Mesenchymal stem cell (in vitro differentiated cells and primary cell): ENCODE data around the gene SRPRB.

Experiments used
- DNase-seq: peaks from one replicate; pipeline ENCODE4 v3.0.0-alpha.2; 2013
- H2AFZ ChIP-seq: one replicate; pipeline ENCODE4 v1.6.1; 2013; ENCODE audit warnings: low read depth, mild to moderate bottlenecking, control low read depth, inconsistent platforms, low read length, moderate library complexity
- H2AK5ac ChIP-seq: 2 replicates; pipeline ENCODE4 v1.6.1; 2013; ENCODE audit warnings: low read length, moderate library complexity, mild to moderate bottlenecking, inconsistent platforms; ENCODE audit not compliant: severe bottlenecking
- H2BK120ac ChIP-seq: one replicate; pipeline ENCODE4 v1.6.1; 2013; ENCODE audit warnings: low read depth, mild to moderate bottlenecking, inconsistent platforms, low read length, moderate library complexity
- H2BK12ac ChIP-seq, 2 experiments: one replicate each; pipeline ENCODE4 v1.6.1; 2013; ENCODE audit warnings: inconsistent platforms in 2 of 2, low read length in 2 of 2, mild to moderate bottlenecking in 2 of 2, moderate library complexity in 2 of 2, control low read depth in 1 of 2
- H2BK15ac ChIP-seq: one replicate; pipeline ENCODE4 v1.6.1; 2013; ENCODE audit warnings: mild to moderate bottlenecking, low read depth, inconsistent platforms; ENCODE audit not compliant: poor library complexity, severe bottlenecking
- H2BK5ac ChIP-seq: 2 replicates; pipeline ENCODE4 v1.6.1; 2013; ENCODE audit warnings: low read depth, mild to moderate bottlenecking, low read length, control low read depth, inconsistent platforms; ENCODE audit not compliant: poor library complexity, severe bottlenecking
- H3K14ac ChIP-seq, 2 experiments: one replicate each; pipeline ENCODE4 v1.6.1; 2013; ENCODE audit warnings: inconsistent platforms in 2 of 2, low read length in 2 of 2, control low read depth in 1 of 2, mild to moderate bottlenecking in 1 of 2, moderate library complexity in 1 of 2
- H3K18ac ChIP-seq, 2 experiments: one replicate each; pipeline ENCODE4 v1.6.1; 2013; ENCODE audit warnings: inconsistent platforms in 2 of 2, low read length in 2 of 2, control low read depth in 1 of 2, low read depth in 1 of 2, mild to moderate bottlenecking in 1 of 2
- H3K23ac ChIP-seq, 2 experiments: one replicate each; pipeline ENCODE4 v1.6.1; 2013; ENCODE audit warnings: inconsistent platforms in 2 of 2, low read length in 2 of 2, mild to moderate bottlenecking in 2 of 2, moderate library complexity in 2 of 2, control low read depth in 1 of 2
- H3K27ac ChIP-seq: 2 replicates; pipeline ENCODE4 v1.5.1; 2013; ENCODE audit warnings: mild to moderate bottlenecking, moderate library complexity, low read length, control low read depth, inconsistent platforms; ENCODE audit not compliant: poor library complexity, severe bottlenecking
- H3K27me3 ChIP-seq, 2 experiments: 2 replicates each; pipeline versions ENCODE4 v1.6.1 to v1.7.0; 2013; ENCODE audit warnings: low read length in 2 of 2, mild to moderate bottlenecking in 2 of 2, moderate library complexity in 2 of 2, control low read depth in 1 of 2, inconsistent platforms in 1 of 2; ENCODE audit not compliant: control insufficient read depth in 1 of 2, insufficient read depth in 1 of 2
- H3K36me3 ChIP-seq, 2 experiments: 2 replicates each; pipeline versions ENCODE4 v1.6.1 to v1.7.0; 2013; ENCODE audit warnings: low read length in 2 of 2, control low read depth in 1 of 2, inconsistent platforms in 1 of 2, low read depth in 1 of 2, mild to moderate bottlenecking in 1 of 2; ENCODE audit not compliant: insufficient read depth in 2 of 2, control insufficient read depth in 1 of 2
- H3K4ac ChIP-seq, 2 experiments: one replicate each; pipeline ENCODE4 v1.6.1; 2013; ENCODE audit warnings: inconsistent platforms in 2 of 2, low read length in 2 of 2, mild to moderate bottlenecking in 2 of 2, moderate library complexity in 2 of 2, control low read depth in 1 of 2, low read depth in 1 of 2
- H3K4me1 ChIP-seq: 2 replicates; pipeline ENCODE4 v1.6.1; 2013; ENCODE audit warnings: low read depth, low read length, control low read depth; ENCODE audit not compliant: control insufficient read depth, insufficient read depth
- H3K4me2 ChIP-seq: 2 replicates; pipeline ENCODE4 v1.6.1; 2013; ENCODE audit warnings: low read length, mild to moderate bottlenecking, inconsistent platforms; ENCODE audit not compliant: poor library complexity, severe bottlenecking
- H3K4me3 ChIP-seq, 2 experiments: 2 replicates each; pipeline versions ENCODE4 v1.5.1 to v1.7.0; 2013; ENCODE audit warnings: low read length in 2 of 2, mild to moderate bottlenecking in 2 of 2, control low read depth in 1 of 2, low read depth in 1 of 2; ENCODE audit not compliant: insufficient read depth in 1 of 2
- H3K79me1 ChIP-seq: replicated peaks from 2 replicates; pipeline ENCODE4 v1.6.1; 2013; ENCODE audit warnings: mild to moderate bottlenecking, control low read depth, low read length, inconsistent platforms; ENCODE audit not compliant: poor library complexity, severe bottlenecking
- H3K9ac ChIP-seq: 2 replicates; pipeline ENCODE4 v1.7.0; 2013; ENCODE audit warnings: mild to moderate bottlenecking, low read length, moderate library complexity
- H3K9me3 ChIP-seq: 2 replicates; pipeline ENCODE4 v1.7.0; 2013; ENCODE audit warnings: mild to moderate bottlenecking, low read length; ENCODE audit not compliant: control insufficient read depth
- H4K8ac ChIP-seq: one replicate; pipeline ENCODE4 v1.6.1; 2013; ENCODE audit warnings: inconsistent platforms, mild to moderate bottlenecking, low read length, moderate library complexity
- H4K91ac ChIP-seq: one replicate; pipeline ENCODE4 v1.6.1; 2013; ENCODE audit warnings: mild to moderate bottlenecking, low read length, inconsistent platforms
- WGBS: methylation state at CpG from one replicate; pipeline ENCODE4 v1.1.7; 2013; ENCODE audit warnings: mixed read lengths; 5-methylcytosine and 5-hydroxymethylcytosine counted together

The SRPRB gene

DNA sequence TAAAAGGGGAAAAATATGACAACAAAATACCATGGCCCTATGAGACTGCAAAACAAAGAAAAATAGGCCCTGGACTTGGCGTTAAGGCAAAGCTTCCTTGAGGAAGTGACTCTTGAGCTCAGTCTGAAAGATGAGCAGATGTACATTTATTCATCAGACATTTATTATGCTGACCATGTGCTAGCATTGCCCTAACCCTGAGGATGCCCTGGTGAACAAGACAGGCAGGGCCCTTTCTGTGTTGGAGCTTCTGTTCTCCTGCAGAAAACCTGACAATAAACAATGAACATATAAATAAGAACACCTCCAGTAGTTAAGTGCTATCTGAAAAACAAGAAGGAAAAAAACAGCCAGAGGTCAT is 47.1 kb upstream of the SRPRB start:
- H2BK12ac ChIP-seq, result no peak overlapping the region
- no peak for DNase-seq
- H3K14ac ChIP-seq, result no peak overlapping the region
- H3K4me1 ChIP-seq, result no peaks in the 10 kb centered on the region
- no peak overlapping the region for H3K9ac ChIP-seq
- H3K4me2 ChIP-seq, result no peak overlapping the region
- H3K23ac ChIP-seq, result no peak overlapping the region
- 79% methylated on average over 1 of the region's 1 CpG for WGBS
- no peak overlapping the region for H2BK5ac ChIP-seq
- no peak overlapping the region for H2BK15ac ChIP-seq
- no peak overlapping the region for H4K8ac ChIP-seq
- H3K4ac ChIP-seq, result no peak overlapping the region
- no peak overlapping the region for H4K91ac ChIP-seq
- H2BK120ac ChIP-seq, result no peak overlapping the region
- H3K79me1 ChIP-seq, result no peaks in the 10 kb centered on the region
- H3K9me3 ChIP-seq, result no peaks in the 10 kb centered on the region
- H3K36me3 ChIP-seq, result no peaks in the 10 kb centered on the region
- no peak overlapping the region for H3K4me3 ChIP-seq
- H2AK5ac ChIP-seq, result no peak overlapping the region
- H3K18ac ChIP-seq, result no peak overlapping the region
- no peak overlapping the region for H3K27ac ChIP-seq
- no peak overlapping the region for H2AFZ ChIP-seq
- peaks cover 8 to 9% of the 10 kb centered on the region in 2 experiments for H3K27me3 ChIP-seq

DNA sequence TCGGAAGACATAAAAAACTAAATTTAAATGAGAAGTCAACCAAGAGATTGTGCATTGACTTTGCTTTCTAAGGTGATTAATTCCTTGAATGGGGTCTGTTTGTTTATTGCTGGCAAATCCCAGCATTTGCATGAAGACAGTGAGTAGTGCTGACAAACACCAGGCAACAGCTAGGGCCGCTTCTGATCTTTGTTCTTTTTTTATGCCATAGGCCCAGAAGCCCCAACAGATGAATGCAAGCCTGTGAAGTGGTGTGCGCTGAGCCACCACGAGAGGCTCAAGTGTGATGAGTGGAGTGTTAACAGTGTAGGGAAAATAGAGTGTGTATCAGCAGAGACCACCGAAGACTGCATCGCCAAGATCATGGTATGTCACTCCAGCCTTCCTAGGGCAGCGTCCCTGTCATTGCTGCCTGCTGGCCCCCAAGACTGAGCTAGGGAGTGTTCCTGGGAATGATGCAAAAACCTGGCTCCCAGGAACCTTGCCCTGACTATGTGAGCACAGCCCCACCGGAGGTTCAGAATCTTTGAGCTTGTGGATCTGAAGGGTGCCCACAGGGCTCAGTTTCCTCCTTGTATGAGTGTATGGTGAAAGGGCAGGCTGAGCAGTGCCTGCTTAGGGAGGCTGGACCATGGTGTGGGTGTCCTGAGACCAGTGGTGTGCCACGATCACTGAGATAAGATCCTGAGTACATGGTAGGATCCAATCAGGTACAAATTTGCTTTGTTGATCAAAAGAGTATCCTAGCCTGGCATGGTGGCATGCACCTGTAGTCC is 46.5 kb upstream of the SRPRB start:
- no peak overlapping the region for H4K8ac ChIP-seq
- H3K4ac ChIP-seq, result no peak overlapping the region
- no peak overlapping the region for H2BK120ac ChIP-seq
- H2AK5ac ChIP-seq, result no peak overlapping the region
- no peak overlapping the region for H3K4me2 ChIP-seq
- H3K23ac ChIP-seq, result no peak overlapping the region
- H2BK5ac ChIP-seq, result no peak overlapping the region
- H3K27me3 ChIP-seq, result peaks cover 8 to 14% of the 10 kb centered on the region in 2 experiments
- no peak overlapping the region for H2BK12ac ChIP-seq
- WGBS, result 74% methylated on average over 9 of the region's 9 CpGs
- no peak overlapping the region for H3K18ac ChIP-seq
- no peak overlapping the region for H3K27ac ChIP-seq
- no peak overlapping the region for H3K14ac ChIP-seq
- H3K4me1 ChIP-seq, result no peaks in the 10 kb centered on the region
- no peak for DNase-seq
- H2BK15ac ChIP-seq, result no peak overlapping the region
- no peaks in the 10 kb centered on the region for H3K36me3 ChIP-seq
- no peaks in the 10 kb centered on the region for H3K9me3 ChIP-seq
- H3K4me3 ChIP-seq, result no peak overlapping the region
- H4K91ac ChIP-seq, result no peak overlapping the region
- no peaks in the 10 kb centered on the region for H3K79me1 ChIP-seq
- H3K9ac ChIP-seq, result no peak overlapping the region
- no peak overlapping the region for H2AFZ ChIP-seq

DNA sequence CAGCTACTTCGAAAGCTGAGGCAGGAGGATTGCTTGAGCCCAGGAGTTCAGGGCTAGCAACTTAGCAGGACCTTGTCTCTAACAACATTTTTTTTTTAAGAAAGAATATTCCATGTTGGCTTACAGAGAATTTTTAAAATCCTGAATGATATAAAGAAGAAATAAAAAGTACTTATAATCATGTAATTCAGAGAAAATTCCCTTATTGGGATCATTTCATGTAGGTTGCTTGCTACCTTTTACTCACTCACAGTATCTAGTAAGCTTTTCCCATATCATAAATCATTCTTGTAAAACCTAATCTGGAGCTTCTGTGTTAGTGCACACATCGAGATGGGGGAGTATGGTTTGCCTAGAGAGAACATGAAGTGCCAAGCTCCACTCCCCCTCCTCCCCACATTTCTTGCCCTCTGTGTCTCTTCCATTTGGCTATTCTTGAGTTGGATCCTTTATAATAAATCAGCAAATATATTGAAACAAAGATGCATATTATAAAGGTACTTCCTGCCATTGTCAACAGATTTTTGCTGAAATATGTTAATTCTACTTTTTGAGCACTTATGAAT is 45.8 kb upstream of the SRPRB start:
- Histone ChIP-seq H2BK120ac (no peak overlapping the region), H4K91ac (no peak overlapping the region), H3K79me1 (no peaks in the 10 kb centered on the region), H3K18ac (no peak overlapping the region), H2BK12ac (no peak overlapping the region), H3K36me3 (no peaks in the 10 kb centered on the region), H3K9ac (no peak overlapping the region), H3K4me1 (no peaks in the 10 kb centered on the region), H2BK5ac (no peak overlapping the region), H4K8ac (no peak overlapping the region), H3K4ac (no peak overlapping the region), H2AK5ac (no peak overlapping the region), H3K27ac (no peak overlapping the region), H3K14ac (no peak overlapping the region), H3K27me3 (peaks cover 8 to 14% of the 10 kb centered on the region in 2 experiments), H2BK15ac (no peak overlapping the region), H3K4me2 (no peak overlapping the region), H3K9me3 (no peaks in the 10 kb centered on the region), H2AFZ (no peak overlapping the region), H3K23ac (no peak overlapping the region), H3K4me3 (no peak overlapping the region)
- WGBS, result 58% methylated on average over 2 of the region's 2 CpGs
- DNase-seq, result no peak

DNA sequence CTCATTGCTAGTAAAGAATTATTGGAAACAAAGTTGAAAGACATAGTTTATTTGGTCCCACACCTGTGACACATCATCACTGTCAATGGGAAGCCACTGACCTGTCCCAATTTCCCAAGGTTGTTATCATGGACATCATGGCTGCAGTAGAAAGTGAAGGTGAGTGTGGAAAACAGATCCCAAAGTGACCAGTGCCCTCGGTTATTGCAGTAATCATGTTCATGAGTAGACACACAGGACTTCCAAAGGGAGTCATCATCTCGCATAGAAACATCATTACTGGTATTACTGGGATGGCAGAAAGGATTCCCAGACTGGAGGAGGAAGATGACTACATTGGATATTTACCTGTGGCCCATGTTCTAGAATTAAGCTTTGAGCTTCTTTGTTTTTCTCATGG is 44.7 kb upstream of the SRPRB start:
- DNase-seq, result no peak
- Histone ChIP-seq H4K8ac (no peak overlapping the region), H3K9ac (no peak overlapping the region), H3K9me3 (no peaks in the 10 kb centered on the region), H3K27me3 (peaks cover 4 to 14% of the 10 kb centered on the region in 2 experiments), H3K23ac (no peak overlapping the region), H3K79me1 (no peaks in the 10 kb centered on the region), H3K27ac (no peak overlapping the region), H3K4me2 (no peak overlapping the region), H3K4me3 (no peak overlapping the region), H2BK12ac (no peak overlapping the region), H3K36me3 (no peaks in the 10 kb centered on the region), H2BK120ac (no peak overlapping the region), H3K18ac (no peak overlapping the region), H3K14ac (no peak overlapping the region), H4K91ac (no peak overlapping the region), H2AK5ac (no peak overlapping the region), H3K4ac (no peak overlapping the region), H2BK15ac (no peak overlapping the region), H2BK5ac (no peak overlapping the region), H3K4me1 (no peaks in the 10 kb centered on the region), H2AFZ (no peak overlapping the region)
- 75% methylated on average over 2 of the region's 2 CpGs for whole genome bisulfite sequencing
